Measurements from ENCODE around the gene RNF5.

RNF5 gene

GRCh38 chr6:32152769-32153563 lies 25.2 kb upstream of the RNF5 start:
- H3K4me3 ChIP-seq (ENCODE audit: low read depth, low read length): no peak overlapping the region
- DNase-seq (ENCODE audit: low read depth): no peak
- no peak for TF ChIP-seq CTCF (IDR thresholded peaks at IDR 0.05; ENCODE audit: insufficient read depth, low read depth, low read length, missing control alignments)

DNA sequence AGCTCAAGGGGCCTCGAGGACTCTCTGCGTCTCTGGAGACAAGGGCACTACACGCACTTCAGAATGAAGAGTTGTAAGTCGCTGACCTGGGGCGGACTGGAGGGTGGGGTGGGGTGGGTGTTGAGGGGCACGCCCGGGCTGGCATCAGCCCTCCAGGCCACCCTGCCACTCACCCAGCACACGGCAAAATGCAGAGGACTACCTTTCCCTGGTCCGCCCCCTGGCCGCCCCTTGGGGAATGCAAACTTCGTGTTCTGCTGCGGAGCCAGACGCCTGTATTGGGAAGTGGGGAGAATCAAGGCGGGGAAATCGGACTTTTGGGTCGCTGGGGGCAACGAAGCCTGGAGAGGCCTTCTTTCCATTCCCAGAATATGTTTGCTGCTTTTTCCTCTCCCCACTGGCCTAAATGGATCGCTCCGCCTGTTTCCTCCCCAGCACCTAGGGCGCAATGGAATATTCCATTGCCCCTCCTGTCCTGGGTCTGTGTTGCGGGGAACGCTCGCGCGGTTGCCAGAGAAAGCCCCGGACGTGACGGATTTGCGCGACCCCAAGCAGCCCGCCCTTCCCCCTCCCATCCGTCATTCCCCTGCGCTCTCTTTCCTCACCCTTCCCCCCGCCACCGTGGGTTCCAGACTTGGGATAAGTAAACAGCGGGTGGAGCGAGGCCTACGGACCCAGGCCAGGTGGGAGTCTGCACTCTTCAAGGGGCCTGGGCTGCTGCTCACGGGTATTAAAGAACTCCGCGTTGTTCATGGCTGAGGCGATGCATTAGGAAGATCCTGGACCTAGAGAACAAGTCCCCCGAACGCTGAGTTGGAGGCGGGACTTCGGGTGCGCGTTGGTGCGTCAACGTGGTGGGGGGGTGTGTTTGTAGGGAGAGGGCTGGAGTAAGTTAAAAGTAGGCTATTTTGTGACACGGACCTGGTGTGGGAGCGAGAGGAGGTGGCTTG lies 24.4 kb upstream of the RNF5 start, which contains the start of gene PPT2:
TSS of gene PPT2 (plus strand) at position 578 of the 950 bp plus-strand sequence. CDS start 454 bp downstream, outside the sequence.
- DNase-seq (ENCODE audit: low read depth): peak; percentile 84
- TF ChIP-seq CTCF (IDR thresholded peaks at IDR 0.05; ENCODE audit: insufficient read depth, low read depth, low read length, missing control alignments): no peak
- H3K4me3 ChIP-seq (ENCODE audit: low read depth, low read length): peak within 1 kb of the TSS; percentile 83

DNA sequence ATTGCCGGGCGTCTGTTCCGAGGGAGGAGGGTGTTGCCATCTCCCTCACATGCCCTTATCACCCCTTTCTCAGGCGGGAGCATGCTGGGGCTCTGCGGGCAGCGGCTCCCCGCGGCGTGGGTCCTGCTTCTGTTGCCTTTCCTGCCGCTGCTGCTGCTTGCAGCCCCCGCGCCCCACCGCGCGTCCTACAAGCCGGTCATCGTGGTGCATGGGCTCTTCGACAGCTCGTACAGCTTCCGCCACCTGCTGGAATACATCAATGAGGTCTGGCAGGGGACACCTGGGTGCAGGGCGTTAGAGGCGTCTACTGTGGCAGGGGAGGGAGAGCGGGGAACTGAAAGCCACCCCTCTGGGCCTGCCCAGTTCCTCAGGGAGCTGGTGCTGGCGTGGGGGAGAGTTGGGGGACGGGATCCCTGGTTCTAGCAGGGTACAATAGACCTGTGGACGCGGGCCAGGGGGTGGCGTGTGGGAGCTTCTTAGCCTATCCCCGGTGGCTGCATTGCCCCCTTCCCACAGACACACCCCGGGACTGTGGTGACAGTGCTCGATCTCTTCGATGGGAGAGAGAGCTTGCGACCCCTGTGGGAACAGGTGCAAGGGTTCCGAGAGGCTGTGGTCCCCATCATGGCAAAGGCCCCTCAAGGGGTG lies 23.6 kb upstream of the RNF5 start:
- H3K4me3 ChIP-seq (ENCODE audit: low read depth, low read length): peak overlapping the region; percentile 83
- peak; percentile 59 for TF ChIP-seq CTCF (IDR thresholded peaks at IDR 0.05; ENCODE audit: insufficient read depth, low read depth, low read length, missing control alignments)
- peak; percentile 84 for DNase-seq (ENCODE audit: low read depth)

DNA sequence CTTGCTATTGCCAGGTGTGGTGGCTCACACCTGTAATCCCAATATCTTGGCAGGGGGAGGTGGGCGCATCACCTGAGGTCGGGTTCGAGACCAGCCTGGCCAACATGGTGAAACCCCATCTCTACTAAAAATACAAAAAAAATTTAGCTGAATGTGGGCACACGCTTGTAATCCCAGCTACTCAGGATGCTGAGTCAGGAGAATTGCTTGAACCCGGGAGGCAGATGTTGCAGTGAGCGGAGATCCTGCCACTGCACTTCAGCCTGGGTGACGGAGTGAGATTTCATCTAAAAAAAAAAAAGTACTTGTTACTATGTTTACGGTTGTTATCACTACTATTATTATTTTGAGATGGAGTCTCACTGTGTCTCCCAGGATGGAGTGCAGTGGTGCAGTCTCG lies 21.3 kb upstream of the RNF5 start:
- no peak for TF ChIP-seq CTCF (IDR thresholded peaks at IDR 0.05; ENCODE audit: insufficient read depth, low read depth, low read length, missing control alignments)
- DNase-seq (ENCODE audit: low read depth): no peak
- no peak overlapping the region for H3K4me3 ChIP-seq (ENCODE audit: low read depth, low read length)

GRCh38 chr6:32158052-32158451 lies 20.2 kb upstream of the RNF5 start:
- TF ChIP-seq CTCF (IDR thresholded peaks at IDR 0.05; ENCODE audit: insufficient read depth, low read depth, low read length, missing control alignments): no peak
- H3K4me3 ChIP-seq (ENCODE audit: low read depth, low read length): no peak overlapping the region
- no peak for DNase-seq (ENCODE audit: low read depth)

DNA sequence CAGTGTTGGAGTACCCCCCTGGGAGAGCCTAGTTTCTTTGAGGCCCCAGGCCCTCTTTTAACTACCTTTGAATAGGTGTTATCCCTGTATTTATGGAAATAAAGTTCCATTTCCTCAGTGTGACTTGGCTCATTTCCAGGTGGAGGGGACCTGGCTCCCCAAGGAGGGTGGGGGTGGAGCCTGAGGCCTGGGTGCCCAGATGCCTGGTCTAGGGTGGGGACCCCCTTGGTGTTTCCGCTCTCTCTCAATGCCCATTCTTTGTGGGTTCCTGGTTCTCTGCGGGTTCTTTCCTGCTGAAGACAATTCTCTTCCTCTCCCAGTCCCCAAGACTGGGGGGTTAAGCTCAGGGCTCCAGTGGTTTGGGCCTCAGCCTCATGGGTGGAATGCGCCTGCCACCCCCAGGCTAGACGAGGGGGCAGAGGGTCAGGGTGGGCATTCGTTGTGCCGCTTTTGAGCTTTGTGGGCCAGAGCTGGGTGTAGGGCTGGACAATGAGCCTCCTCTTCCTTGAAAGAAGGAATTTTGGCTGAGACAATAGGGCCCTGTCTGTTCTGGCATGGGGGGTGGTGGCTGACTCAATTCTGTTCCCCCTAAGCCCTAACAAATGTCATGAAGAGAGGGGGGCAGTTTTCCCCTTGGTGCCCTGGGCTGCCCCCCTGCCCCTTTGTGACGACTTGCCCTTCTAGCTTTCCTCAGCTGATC lies 14.5 kb upstream of the RNF5 start:
- no peak for TF ChIP-seq CTCF (IDR thresholded peaks at IDR 0.05; ENCODE audit: insufficient read depth, low read depth, low read length, missing control alignments)
- no peak overlapping the region for H3K4me3 ChIP-seq (ENCODE audit: low read depth, low read length)
- DNase-seq (ENCODE audit: low read depth): no peak
